Muscle layer of duodenum (tissue), 2 donors: ENCODE results near the gene ARHGAP4.
A peak's percentile ranks its signal among the peaks of the same experiment; 100 is the strongest.

Experiments
- H3K27ac ChIP-seq: one replicate; pipeline ENCODE4 v1.7.0; 2013; ENCODE audit warnings: mild to moderate bottlenecking, low read length
- H3K27me3 ChIP-seq: one replicate; pipeline ENCODE4 v1.7.0; 2013; ENCODE audit warnings: low read depth, mild to moderate bottlenecking, control low read depth, low read length
- H3K36me3 ChIP-seq, 2 donors: one replicate each; pipeline ENCODE4 v1.7.0; 2013; ENCODE audit warnings: low read length in 2 of 2, control low read depth in 1 of 2, mild to moderate bottlenecking in 1 of 2; ENCODE audit not compliant: insufficient read depth in 2 of 2, control insufficient read depth in 1 of 2
- H3K4me1 ChIP-seq, 2 donors: one replicate each; pipeline ENCODE4 v1.7.0; 2013; ENCODE audit warnings: low read length in 2 of 2, mild to moderate bottlenecking in 2 of 2, control low read depth in 1 of 2, moderate library complexity in 1 of 2; ENCODE audit not compliant: insufficient read depth in 2 of 2, control insufficient read depth in 1 of 2
- H3K4me3 ChIP-seq, 2 donors: one replicate each; pipeline ENCODE4 v1.7.0; 2013; ENCODE audit warnings: low read length in 2 of 2, low read depth in 1 of 2, mild to moderate bottlenecking in 1 of 2
- H3K9me3 ChIP-seq, 2 donors: one replicate each; pipeline ENCODE4 v1.7.0; 2013; ENCODE audit warnings: low read length in 2 of 2, control low read depth in 1 of 2, mild to moderate bottlenecking in 1 of 2; ENCODE audit not compliant: control insufficient read depth in 1 of 2
- donor health status: healthy.

Gene ARHGAP4

DNA sequence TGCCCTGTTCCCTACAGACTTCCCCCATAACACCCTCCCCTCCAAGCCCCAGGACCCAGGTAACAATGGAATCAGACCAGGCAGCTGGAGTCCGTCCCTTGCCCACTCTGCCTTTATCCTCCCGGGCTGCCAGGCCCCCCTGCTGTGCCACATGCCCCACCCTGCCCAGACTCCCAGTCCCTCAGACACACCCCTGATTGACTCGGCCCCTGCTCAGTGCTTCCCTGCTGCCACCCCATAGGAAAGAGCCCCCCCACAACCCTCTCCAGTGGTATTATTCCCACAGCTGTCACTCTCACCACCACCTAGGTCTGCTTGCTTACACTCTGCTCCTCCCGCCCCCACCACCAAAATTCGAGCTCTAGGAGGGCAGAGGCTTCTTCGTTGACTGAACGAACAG, 13.5 kb upstream of the ARHGAP4 start:
- Histone ChIP-seq H3K4me3 (no peak overlapping the region), H3K4me1 (peaks cover 0 to 13% of the 10 kb centered on the region in 2 donors), H3K36me3 (no peaks in the 10 kb centered on the region), H3K27me3 (no peaks in the 10 kb centered on the region), H3K27ac (no peak overlapping the region), H3K9me3 (no peaks in the 10 kb centered on the region)

- no peak overlapping the region for H3K4me3 ChIP-seq
- H3K27ac ChIP-seq = no peak overlapping the region
- H3K4me1 ChIP-seq = peaks cover 0 to 12% of the 10 kb centered on the region in 2 donors
- H3K27me3 ChIP-seq = no peaks in the 10 kb centered on the region
- H3K36me3 ChIP-seq = no peaks in the 10 kb centered on the region
- H3K9me3 ChIP-seq = no peaks in the 10 kb centered on the region
These were observed 12.2 kb upstream of the ARHGAP4 start for GRCh38 chrX:153938226-153938786.

- Histone ChIP-seq H3K4me1 (peaks cover 0 to 11% of the 10 kb centered on the region in 2 donors), H3K36me3 (no peaks in the 10 kb centered on the region), H3K4me3 (no peak overlapping the region), H3K27ac (no peak overlapping the region), H3K27me3 (no peaks in the 10 kb centered on the region), H3K9me3 (no peaks in the 10 kb centered on the region)
These were observed 11.0 kb upstream of the ARHGAP4 start for GRCh38 chrX:153937056-153937455.

DNA sequence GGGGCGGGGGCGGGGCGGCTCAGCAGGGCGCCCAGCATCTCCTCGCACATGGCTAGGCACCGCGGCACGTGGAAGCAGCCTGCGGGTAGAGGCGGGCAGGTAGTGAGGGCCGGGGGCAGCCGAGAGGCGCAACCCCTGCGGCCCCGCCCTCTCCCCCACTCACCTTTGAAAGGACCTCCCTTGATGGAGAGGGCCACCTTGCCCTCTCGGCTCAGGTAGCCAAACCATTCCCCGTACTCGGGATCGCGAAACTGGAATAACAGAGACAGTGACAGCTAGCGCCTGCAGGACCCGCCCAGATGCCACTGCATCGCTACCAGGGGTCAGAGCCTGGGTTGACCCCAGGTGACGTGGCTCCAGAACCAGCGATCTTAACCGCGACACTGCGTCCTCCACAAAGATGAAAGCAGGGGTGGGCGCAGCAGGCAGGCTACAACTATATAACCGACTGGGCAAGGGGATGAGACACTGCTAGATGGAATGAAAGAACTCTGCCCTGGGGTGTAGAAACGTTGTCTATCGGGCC, 9.3 kb upstream of the ARHGAP4 start:
- Histone ChIP-seq H3K36me3 (peaks cover 0 to 8% of the 10 kb centered on the region in 2 donors), H3K27me3 (no peaks in the 10 kb centered on the region), H3K9me3 (no peaks in the 10 kb centered on the region), H3K4me3 (peak overlapping the region in 1 of 2 donors; percentile 26), H3K27ac (no peak overlapping the region), H3K4me1 (peaks cover 0 to 11% of the 10 kb centered on the region in 2 donors)

- H3K4me1 ChIP-seq = peaks cover 0 to 11% of the 10 kb centered on the region in 2 donors
- peaks cover 0 to 10% of the 10 kb centered on the region in 2 donors for H3K36me3 ChIP-seq
- no peaks in the 10 kb centered on the region for H3K27me3 ChIP-seq
- H3K4me3 ChIP-seq = peak within 1 kb of the TSS; percentile 66 to 68
- H3K9me3 ChIP-seq = no peaks in the 10 kb centered on the region
- peak within 1 kb of the TSS; percentile 39 for H3K27ac ChIP-seq
These were observed 8.8 kb upstream of the ARHGAP4 start, which contains the start of gene NAA10 for GRCh38 chrX:153934762-153935325. Gene NAA10 (minus strand): TSS chrX:153935037. CDS start chrX:153934904, 133 bp downstream.

DNA sequence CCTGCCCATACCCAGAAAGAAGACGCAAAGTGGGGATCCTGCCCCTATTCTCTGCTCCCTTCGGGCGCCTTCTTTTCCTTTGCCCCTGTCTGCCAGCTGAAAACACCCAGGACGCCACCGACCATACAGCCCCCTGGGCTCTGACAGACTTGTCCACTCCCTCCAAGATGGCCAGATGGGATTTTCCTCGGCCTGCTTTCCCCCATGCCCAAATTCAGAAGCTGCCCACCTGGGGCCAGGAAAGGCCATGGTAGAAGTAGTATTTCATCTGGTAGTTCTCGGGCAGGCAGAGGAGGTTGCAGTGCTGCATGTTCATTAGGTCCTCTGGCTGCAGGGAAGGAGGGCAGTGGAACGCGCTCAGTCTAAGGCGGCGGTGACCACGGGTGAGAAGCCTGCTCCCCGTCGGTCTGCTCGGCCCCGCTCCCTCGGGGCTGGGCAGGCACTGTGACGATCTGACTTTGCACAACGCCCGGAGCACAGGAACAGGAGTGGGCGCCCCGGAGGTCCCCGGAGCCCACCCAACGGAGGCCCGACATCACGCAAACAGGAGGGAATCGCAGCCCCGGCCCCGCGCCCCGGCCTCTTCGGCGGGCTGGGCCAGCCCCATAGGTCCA, 8.2 kb upstream of the ARHGAP4 start:
- no peaks in the 10 kb centered on the region for H3K9me3 ChIP-seq
- H3K36me3 ChIP-seq = peaks cover 0 to 10% of the 10 kb centered on the region in 2 donors
- no peaks in the 10 kb centered on the region for H3K27me3 ChIP-seq
- H3K27ac ChIP-seq = peak overlapping the region; percentile 39
- H3K4me1 ChIP-seq = peaks cover 0 to 11% of the 10 kb centered on the region in 2 donors
- peak overlapping the region; percentile 66 to 68 for H3K4me3 ChIP-seq

DNA sequence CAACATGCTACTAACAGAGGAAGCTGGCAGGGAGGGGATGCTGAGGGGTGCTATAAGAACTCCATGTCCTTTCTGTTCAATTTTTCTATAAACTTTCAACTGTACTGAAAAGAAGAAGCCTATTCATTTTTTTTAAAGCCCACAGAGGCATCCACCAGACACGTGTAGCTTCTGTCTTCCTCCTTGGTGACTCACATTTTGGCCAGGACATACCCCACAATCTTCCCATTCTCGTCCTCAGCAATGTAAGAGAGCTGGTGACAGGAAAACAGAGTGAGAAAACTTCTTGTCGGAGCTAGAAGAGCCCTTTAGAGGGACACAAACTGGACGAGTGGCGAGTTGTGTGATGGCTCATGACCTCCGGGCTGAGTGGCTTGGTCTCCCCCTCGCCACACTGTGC, 7.7 kb upstream of the ARHGAP4 start:
- Histone ChIP-seq H3K4me1 (peaks cover 0 to 16% of the 10 kb centered on the region in 2 donors), H3K27ac (no peak overlapping the region), H3K27me3 (no peaks in the 10 kb centered on the region), H3K9me3 (no peaks in the 10 kb centered on the region), H3K36me3 (peaks cover 0 to 10% of the 10 kb centered on the region in 2 donors), H3K4me3 (peak overlapping the region; percentile 66 to 68)

DNA sequence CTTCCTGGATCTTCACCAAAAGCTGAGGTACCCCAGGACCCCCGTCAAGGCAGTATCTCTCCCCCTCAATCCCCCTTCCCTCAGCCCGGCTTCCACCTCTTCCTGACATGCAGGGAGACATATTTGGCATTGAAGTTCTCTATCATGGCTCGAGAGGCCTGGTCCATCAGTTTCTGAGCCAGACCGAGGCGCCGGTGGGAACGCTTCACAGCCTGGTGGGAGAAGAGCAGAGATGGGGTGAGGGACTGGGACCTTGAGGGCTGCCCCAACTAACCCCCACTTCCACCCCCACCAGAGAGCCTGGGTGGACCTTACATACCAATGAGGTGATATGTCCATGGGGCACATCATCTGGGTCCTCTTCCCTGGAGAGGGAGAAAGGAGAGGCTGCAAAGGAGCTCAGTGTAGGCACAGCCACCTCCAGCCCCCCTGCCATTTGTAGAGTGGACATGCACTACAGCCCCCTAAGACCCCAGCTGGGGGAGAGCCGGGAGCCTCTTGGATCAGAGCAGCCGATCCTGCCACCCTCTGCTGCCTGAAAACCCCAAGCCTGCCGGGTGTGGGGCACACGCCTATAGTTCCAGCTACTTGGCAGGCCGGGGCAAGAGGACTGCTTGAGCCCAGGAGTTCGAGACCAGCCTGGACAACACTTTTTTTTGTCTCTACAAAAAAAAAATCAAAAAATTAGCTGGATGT, 6.3 kb upstream of the ARHGAP4 start:
- H3K4me3 ChIP-seq = no peak overlapping the region
- H3K27me3 ChIP-seq = no peaks in the 10 kb centered on the region
- no peaks in the 10 kb centered on the region for H3K9me3 ChIP-seq
- no peak overlapping the region for H3K27ac ChIP-seq
- H3K4me1 ChIP-seq = peaks cover 0 to 17% of the 10 kb centered on the region in 2 donors
- H3K36me3 ChIP-seq = peaks cover 0 to 10% of the 10 kb centered on the region in 2 donors

DNA sequence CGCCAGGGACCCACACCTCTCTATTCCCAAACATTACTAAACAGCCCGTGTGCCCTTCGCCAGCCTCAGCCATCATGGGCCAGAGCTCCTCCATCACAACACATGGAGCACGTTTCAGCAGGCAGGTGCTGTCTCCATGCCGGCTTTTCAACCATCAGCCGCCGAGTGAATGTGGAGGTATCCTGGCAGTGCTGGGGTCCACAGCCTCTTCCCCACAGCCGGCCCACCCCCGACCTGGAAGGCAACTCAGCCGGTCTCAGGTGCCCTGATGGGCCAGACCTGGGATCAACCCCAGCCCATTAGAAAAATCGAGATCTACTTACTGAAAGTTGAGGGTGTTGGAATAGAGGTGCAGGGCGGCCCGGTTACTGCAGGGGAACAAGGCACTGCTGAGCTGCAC, 5.7 kb upstream of the ARHGAP4 start:
- Histone ChIP-seq H3K27ac (no peak overlapping the region), H3K4me1 (peaks cover 0 to 22% of the 10 kb centered on the region in 2 donors), H3K9me3 (no peaks in the 10 kb centered on the region), H3K36me3 (peaks cover 0 to 10% of the 10 kb centered on the region in 2 donors), H3K27me3 (no peaks in the 10 kb centered on the region), H3K4me3 (no peak overlapping the region)

DNA sequence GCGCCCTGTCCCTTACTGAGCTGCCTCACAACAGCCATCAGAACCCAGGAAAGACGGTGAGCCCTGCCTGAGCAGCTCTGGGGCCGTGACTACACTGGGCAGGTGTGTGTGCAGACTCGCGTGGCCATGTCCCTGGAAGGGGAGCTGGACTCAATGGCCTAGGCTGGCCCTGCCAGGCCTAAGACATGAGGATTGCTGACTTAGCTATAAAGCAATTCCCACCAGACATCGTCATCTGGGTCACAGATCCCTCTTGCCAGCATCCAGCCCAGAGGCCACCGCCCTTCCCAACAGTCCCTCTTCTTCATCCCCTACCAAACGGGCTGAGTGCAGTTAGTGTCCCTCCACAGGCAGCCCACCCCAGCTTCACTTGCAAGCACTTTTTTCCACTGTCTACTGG, 5.1 kb upstream of the ARHGAP4 start:
- Histone ChIP-seq H3K27ac (no peak overlapping the region), H3K27me3 (no peaks in the 10 kb centered on the region), H3K4me1 (peaks cover 0 to 26% of the 10 kb centered on the region in 2 donors), H3K4me3 (no peak overlapping the region), H3K9me3 (no peaks in the 10 kb centered on the region), H3K36me3 (peaks cover 0 to 10% of the 10 kb centered on the region in 2 donors)
